ENCODE measurements around the gene SLC6A9. TPM values are rescaled to one million over a fixed set of nuclear protein-coding genes. Genes with fewer than 3 reads are reported as not detected.

SLC6A9 gene
- total and polyA plus RNA-seq, 8 donors = 1.1 to 40.8 (median 2.3) TPM; not detected in 1

DNA sequence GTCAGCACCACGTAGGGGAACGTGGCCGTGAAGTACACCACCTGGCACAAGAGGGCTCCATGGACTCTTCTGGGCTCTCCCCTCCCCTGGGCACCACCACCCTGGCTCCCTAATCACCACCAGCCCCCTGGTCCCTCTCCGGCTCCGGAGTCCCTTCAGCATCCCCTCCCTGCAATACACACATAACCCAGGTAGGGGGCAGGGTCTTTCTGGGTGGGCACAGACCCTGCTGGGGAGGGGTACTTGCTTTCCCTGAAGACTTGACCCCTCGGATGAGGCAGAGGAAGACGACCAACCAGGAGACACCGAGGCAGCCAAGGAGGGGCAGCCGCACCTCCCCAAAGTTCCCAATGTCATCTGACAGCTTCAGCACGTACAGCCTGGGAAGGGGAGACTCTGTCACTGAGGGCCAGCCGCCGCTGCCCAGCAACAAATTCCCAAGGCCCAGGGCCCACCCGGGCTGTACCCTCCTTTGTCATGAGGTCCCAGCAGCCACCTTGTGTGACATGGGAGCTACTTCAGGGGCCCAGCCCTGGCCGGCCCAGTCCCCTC, 28.6 kb downstream of the SLC6A9 start:
- H3K27me3 ChIP-seq = no peaks in the 10 kb centered on the region
- no peak overlapping the region for H3K4me3 ChIP-seq
- peaks cover 0 to 12% (median 10%) of the 10 kb centered on the region in 4 donors for H3K4me1 ChIP-seq
- no peaks in the 10 kb centered on the region for H3K9me3 ChIP-seq
- TF ChIP-seq POLR2AphosphoS5 (IDR thresholded peaks at IDR 0.05) = no peak
- TF ChIP-seq, protein P1, sequence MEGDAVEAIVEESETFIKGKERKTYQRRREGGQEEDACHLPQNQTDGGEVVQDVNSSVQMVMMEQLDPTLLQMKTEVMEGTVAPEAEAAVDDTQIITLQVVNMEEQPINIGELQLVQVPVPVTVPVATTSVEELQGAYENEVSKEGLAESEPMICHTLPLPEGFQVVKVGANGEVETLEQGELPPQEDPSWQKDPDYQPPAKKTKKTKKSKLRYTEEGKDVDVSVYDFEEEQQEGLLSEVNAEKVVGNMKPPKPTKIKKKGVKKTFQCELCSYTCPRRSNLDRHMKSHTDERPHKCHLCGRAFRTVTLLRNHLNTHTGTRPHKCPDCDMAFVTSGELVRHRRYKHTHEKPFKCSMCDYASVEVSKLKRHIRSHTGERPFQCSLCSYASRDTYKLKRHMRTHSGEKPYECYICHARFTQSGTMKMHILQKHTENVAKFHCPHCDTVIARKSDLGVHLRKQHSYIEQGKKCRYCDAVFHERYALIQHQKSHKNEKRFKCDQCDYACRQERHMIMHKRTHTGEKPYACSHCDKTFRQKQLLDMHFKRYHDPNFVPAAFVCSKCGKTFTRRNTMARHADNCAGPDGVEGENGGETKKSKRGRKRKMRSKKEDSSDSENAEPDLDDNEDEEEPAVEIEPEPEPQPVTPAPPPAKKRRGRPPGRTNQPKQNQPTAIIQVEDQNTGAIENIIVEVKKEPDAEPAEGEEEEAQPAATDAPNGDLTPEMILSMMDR (IDR thresholded peaks at IDR 0.05) = no peak
- no peak for TF ChIP-seq EP300 (IDR thresholded peaks at IDR 0.05)
- TF ChIP-seq POLR2A (IDR thresholded peaks at IDR 0.05) = no peak
- no peak overlapping the region for H3K27ac ChIP-seq
- intact Hi-C loops (cut with DNase I; ENCODE audit: low total_unique reads) = no loop called here
- 80 to 89% (median 87%) methylated on average over 7 to 14 of the region's 14 CpGs for WGBS, 5 donors
- DNase-seq = no peak
- peaks cover 0 to 30% (median 21%) of the 10 kb centered on the region in 4 donors for H3K36me3 ChIP-seq

DNA sequence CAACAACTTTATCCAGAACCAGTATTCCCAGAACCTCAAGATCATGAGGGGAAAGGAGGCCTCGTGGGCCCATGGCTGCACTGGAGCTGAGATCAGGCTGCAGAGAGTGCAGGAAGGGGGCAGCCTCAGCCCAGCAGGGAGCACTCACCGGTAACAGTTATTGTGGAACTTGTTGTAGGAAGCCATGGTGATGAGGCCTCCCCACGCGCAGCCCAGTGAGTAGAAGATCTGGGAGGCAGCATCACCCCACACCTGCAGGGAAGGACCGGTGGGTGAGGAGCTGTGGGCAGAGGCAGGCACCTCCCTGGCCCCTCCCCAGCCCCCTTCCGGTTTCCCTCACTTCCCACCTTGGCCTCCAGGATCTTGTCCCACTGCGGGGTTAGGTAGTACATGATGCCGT, 29.1 kb downstream of the SLC6A9 start:
- peaks cover 0 to 30% (median 21%) of the 10 kb centered on the region in 4 donors for H3K36me3 ChIP-seq
- WGBS, 5 donors = 85 to 94% (median 89%) methylated on average over 3 to 8 of the region's 8 CpGs
- H3K27me3 ChIP-seq = no peaks in the 10 kb centered on the region
- H3K9me3 ChIP-seq = no peaks in the 10 kb centered on the region
- H3K27ac ChIP-seq = no peak overlapping the region
- H3K4me3 ChIP-seq = no peak overlapping the region
- intact Hi-C loops (cut with DNase I; ENCODE audit: low total_unique reads) = no loop called here
- DNase-seq = no peak
- TF ChIP-seq POLR2AphosphoS5 (IDR thresholded peaks at IDR 0.05) (no peak), EP300 (IDR thresholded peaks at IDR 0.05) (no peak), POLR2A (IDR thresholded peaks at IDR 0.05) (no peak)
- TF ChIP-seq, protein P1 (IDR thresholded peaks at IDR 0.05) = no peak
- peaks cover 0 to 17% (median 15%) of the 10 kb centered on the region in 4 donors for H3K4me1 ChIP-seq

DNA sequence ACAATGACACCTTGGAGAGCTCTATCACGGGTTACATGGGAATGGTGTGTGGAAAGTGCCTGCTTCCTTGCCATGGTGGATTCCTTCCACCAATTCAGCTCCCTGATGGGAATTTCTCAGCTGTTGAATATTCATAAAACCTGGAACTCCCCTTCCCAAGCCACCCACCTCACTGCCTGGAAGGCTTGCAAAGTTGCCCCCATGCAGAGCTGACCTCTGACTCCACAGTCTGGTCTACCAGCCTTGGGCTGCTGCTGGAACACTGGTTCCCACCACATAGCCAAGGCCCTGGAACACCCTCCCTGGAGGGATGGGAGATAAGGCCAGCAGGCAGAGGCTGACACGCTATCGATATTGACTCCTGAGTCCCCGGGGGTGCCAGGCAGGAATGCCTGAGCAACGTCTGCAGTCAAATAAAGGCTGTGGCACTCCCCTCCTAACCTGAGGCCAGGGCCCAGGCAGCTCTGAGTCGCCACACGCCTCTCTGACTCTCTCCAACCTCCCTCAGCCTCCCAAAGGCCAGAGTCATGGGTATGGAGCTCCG, 31.1 kb downstream of the SLC6A9 start:
- peaks cover 0 to 21% (median 12%) of the 10 kb centered on the region in 4 donors for H3K4me1 ChIP-seq
- no peak for TF ChIP-seq POLR2A (IDR thresholded peaks at IDR 0.05)
- TF ChIP-seq EP300 (IDR thresholded peaks at IDR 0.05) = no peak
- no peak for TF ChIP-seq POLR2AphosphoS5 (IDR thresholded peaks at IDR 0.05)
- TF ChIP-seq, protein P1 (IDR thresholded peaks at IDR 0.05) = no peak
- WGBS, 5 donors = 60 to 96% (median 73%) methylated on average over 4 to 8 of the region's 8 CpGs
- no peak overlapping the region for H3K4me3 ChIP-seq
- no peak overlapping the region for H3K27ac ChIP-seq
- intact Hi-C loops (cut with DNase I; ENCODE audit: low total_unique reads) = no loop called here
- H3K9me3 ChIP-seq = no peaks in the 10 kb centered on the region
- H3K27me3 ChIP-seq = no peaks in the 10 kb centered on the region
- H3K36me3 ChIP-seq = peaks cover 0 to 30% (median 21%) of the 10 kb centered on the region in 4 donors
- DNase-seq = no peak

DNA sequence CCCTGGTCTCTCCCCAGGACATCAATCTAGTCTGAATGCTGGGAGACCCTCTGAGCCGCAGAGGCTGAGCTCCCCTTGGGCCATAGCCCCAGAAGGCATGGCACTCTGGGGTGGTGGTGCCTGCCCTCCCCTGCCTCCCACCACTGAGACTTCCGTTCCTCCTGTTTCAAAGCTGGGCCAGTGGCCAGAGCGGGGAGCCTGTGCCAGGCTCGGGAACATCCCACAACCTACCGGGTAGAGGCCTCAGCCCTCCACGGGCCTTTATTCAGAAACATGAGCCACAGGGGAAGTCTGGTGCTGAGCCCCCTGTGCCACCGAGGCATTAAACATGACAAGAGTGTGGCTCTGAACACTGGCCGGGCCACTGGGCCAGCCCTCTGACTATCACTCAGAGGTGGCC, 31.8 kb downstream of the SLC6A9 start:
- no peak for TF ChIP-seq EP300 (IDR thresholded peaks at IDR 0.05)
- TF ChIP-seq, protein P1 (IDR thresholded peaks at IDR 0.05) = no peak
- no peak for TF ChIP-seq POLR2AphosphoS5 (IDR thresholded peaks at IDR 0.05)
- TF ChIP-seq POLR2A (IDR thresholded peaks at IDR 0.05) = no peak
- H3K27me3 ChIP-seq = no peaks in the 10 kb centered on the region
- intact Hi-C loops (cut with DNase I; ENCODE audit: low total_unique reads) = no loop called here
- no peaks in the 10 kb centered on the region for H3K9me3 ChIP-seq
- H3K4me3 ChIP-seq = no peak overlapping the region
- 69 to 83% (median 75%) methylated on average over 2 to 8 of the region's 8 CpGs for WGBS, 5 donors
- H3K36me3 ChIP-seq = peaks cover 0 to 30% (median 21%) of the 10 kb centered on the region in 4 donors
- no peak overlapping the region for H3K27ac ChIP-seq
- peaks cover 0 to 28% (median 12%) of the 10 kb centered on the region in 4 donors for H3K4me1 ChIP-seq
- no peak for DNase-seq
